HepG2 (cell line): ENCODE data around the gene CCL17. TPM values are rescaled to one million over a fixed set of nuclear protein-coding genes. Genes with fewer than 3 reads are reported as not detected.

Source experiments
- ATM ChIP-seq: fragments of 450-650 bp; IDR thresholded peaks from 2 replicates; pipeline ENCODE4 v1.7.1; 2017; ENCODE audit warnings: mild to moderate bottlenecking, borderline replicate concordance
- BCL6 ChIP-seq: IDR thresholded peaks from 2 replicates; pipeline ENCODE4 v1.6.1; 2016; ENCODE audit warnings: missing genetic modification reagents, missing compliant biosample characterization
- HMGA1 ChIP-seq: sonication (generic); formaldehyde crosslinking; conservative IDR thresholded peaks from 2 replicates; pipeline ENCODE4 v1.4.0; 2020; ENCODE audit warnings: missing genetic modification reagents
- JDP2 ChIP-seq: sonication (generic); formaldehyde crosslinking; IDR thresholded peaks from 2 replicates; pipeline ENCODE4 v1.8.1; 2022; ENCODE audit warnings: missing genetic modification reagents, borderline replicate concordance
- MEIS1 ChIP-seq: sonication (generic); formaldehyde crosslinking; IDR thresholded peaks from 2 replicates; pipeline ENCODE4 v1.9.0; 2021; ENCODE audit warnings: mild to moderate bottlenecking, missing genetic modification reagents, moderate library complexity, borderline replicate concordance
- MTA3 ChIP-seq: sonication (generic); formaldehyde crosslinking; IDR thresholded peaks from 2 replicates; pipeline ENCODE4 v1.4.0; 2020; ENCODE audit warnings: missing genetic modification reagents
- NFKBIZ ChIP-seq: IDR thresholded peaks from 2 replicates; pipeline ENCODE4 v1.6.1; 2018; ENCODE audit warnings: missing genetic modification reagents, missing compliant biosample characterization
- REL ChIP-seq: sonication (generic); formaldehyde crosslinking; conservative IDR thresholded peaks from 2 replicates; pipeline ENCODE4 v1.8.0; 2022; ENCODE audit warnings: mild to moderate bottlenecking, missing genetic modification reagents, moderate library complexity
- ZBTB1 ChIP-seq: sonication (generic); formaldehyde crosslinking; IDR thresholded peaks from 2 replicates; pipeline ENCODE4 v1.4.0; 2020; ENCODE audit warnings: missing genetic modification reagents, borderline replicate concordance
- ZFP36L2 ChIP-seq: sonication (generic); formaldehyde crosslinking; IDR thresholded peaks from 2 replicates; pipeline ENCODE4 v1.4.0; 2020; ENCODE audit warnings: missing genetic modification reagents
- ZFYVE20 ChIP-seq: sonication (generic); formaldehyde crosslinking; IDR thresholded peaks from 2 replicates; pipeline ENCODE4 v1.8.0; 2023; ENCODE audit warnings: low read depth, mild to moderate bottlenecking, moderate library complexity, missing genetic modification reagents, borderline replicate concordance
- ZMAT3 ChIP-seq: sonication (generic); formaldehyde crosslinking; conservative IDR thresholded peaks from 2 replicates; pipeline ENCODE4 v1.7.0; 2021; ENCODE audit warnings: missing genetic modification reagents
- ZNF205 ChIP-seq: IDR thresholded peaks from 2 replicates; pipeline ENCODE4 v1.6.1; 2018; ENCODE audit warnings: missing biosample characterization, missing genetic modification reagents
- ZNF274 ChIP-seq: sonication (generic); formaldehyde crosslinking; IDR thresholded peaks from 2 replicates; pipeline ENCODE4 v1.5.1; 2020; ENCODE audit warnings: mild to moderate bottlenecking, missing genetic modification reagents
- ZNF652 ChIP-seq: IDR thresholded peaks from 2 replicates; pipeline ENCODE4 v1.6.1; 2016; ENCODE audit warnings: low read depth, borderline replicate concordance
- ZNF703 ChIP-seq: sonication (generic); formaldehyde crosslinking; IDR thresholded peaks from 2 replicates; pipeline ENCODE4 v1.5.1; 2020; ENCODE audit warnings: missing genetic modification reagents, mild to moderate bottlenecking, moderate library complexity, borderline replicate concordance
- ZNF773 ChIP-seq: sonication (generic); formaldehyde crosslinking; IDR thresholded peaks from 2 replicates; pipeline ENCODE4 v1.4.0; 2020; ENCODE audit warnings: missing genetic modification reagents, borderline replicate concordance
- ZNF83 ChIP-seq: sonication (generic); formaldehyde crosslinking; IDR thresholded peaks from 2 replicates; pipeline ENCODE4 v1.4.0; 2020; ENCODE audit warnings: missing genetic modification reagents, mild to moderate bottlenecking, borderline replicate concordance
- polyA plus RNA-seq, 8 experiments: library from polyadenylated mRNA; depleted of rRNA in 3 of 8; stranded (reverse) in 7 of 8; unstranded in 1 of 8; fragments of >200 nt; fragmentation: Illumina TruSeq in 4 of 8; extraction: Trizol in 4 of 8; gene quantifications; 2 replicates each; pipeline versions ENCODE4 v1.2.1 to v1.2.3, GENCODE V29; 2011 to 2016; ENCODE audit warnings: low read depth in 4 of 8, missing spikeins in 1 of 8, mixed read lengths in 1 of 8; ENCODE audit not compliant: insufficient read depth in 1 of 8
- total RNA-seq, 5 experiments: library from RNA; depleted of rRNA; stranded (reverse); fragments of >200 nt; fragmentation: Illumina TruSeq; extraction: Trizol; gene quantifications; 2 replicates each; pipeline ENCODE4 v1.2.3, GENCODE V29; 2016; ENCODE audit warnings: low read depth in 1 of 5
- TF ChIP-seq, protein P1 (sequence below): sonication (generic); formaldehyde crosslinking; IDR thresholded peaks from 2 replicates; pipeline ENCODE4 v1.4.0; 2020; ENCODE audit warnings: low read depth, mild to moderate bottlenecking, missing genetic modification reagents
- TF ChIP-seq, protein P2 (sequence below): sonication (generic); formaldehyde crosslinking; IDR thresholded peaks from 2 replicates; pipeline ENCODE4 v1.8.0; 2022; ENCODE audit warnings: mild to moderate bottlenecking, missing genetic modification reagents, moderate library complexity
- TF ChIP-seq, protein P3 (sequence below): sonication (generic); formaldehyde crosslinking; IDR thresholded peaks from 2 replicates; pipeline ENCODE4 v1.4.0; 2020; ENCODE audit warnings: missing genetic modification reagents; ENCODE audit errors: not compliant biosample characterization
- TF ChIP-seq, protein P4 (sequence below): IDR thresholded peaks from 2 replicates; pipeline ENCODE4 v1.6.1; 2016; ENCODE audit warnings: low read depth
- TF ChIP-seq, protein P5 (sequence below): sonication (generic); formaldehyde crosslinking; IDR thresholded peaks from 2 replicates; pipeline ENCODE4 v1.4.0; 2020; ENCODE audit warnings: missing genetic modification reagents, borderline replicate concordance
- TF ChIP-seq, protein P6 (sequence below): IDR thresholded peaks from 2 replicates; pipeline ENCODE4 v1.6.1; 2016; ENCODE audit warnings: mild to moderate bottlenecking, missing biosample characterization, missing genetic modification reagents

CCL17 gene
- total and polyA plus RNA-seq, 2 of the 13 experiments (the other 11 are each of a cell fraction or from before 2014, with no cell fraction given) = not detected

DNA sequence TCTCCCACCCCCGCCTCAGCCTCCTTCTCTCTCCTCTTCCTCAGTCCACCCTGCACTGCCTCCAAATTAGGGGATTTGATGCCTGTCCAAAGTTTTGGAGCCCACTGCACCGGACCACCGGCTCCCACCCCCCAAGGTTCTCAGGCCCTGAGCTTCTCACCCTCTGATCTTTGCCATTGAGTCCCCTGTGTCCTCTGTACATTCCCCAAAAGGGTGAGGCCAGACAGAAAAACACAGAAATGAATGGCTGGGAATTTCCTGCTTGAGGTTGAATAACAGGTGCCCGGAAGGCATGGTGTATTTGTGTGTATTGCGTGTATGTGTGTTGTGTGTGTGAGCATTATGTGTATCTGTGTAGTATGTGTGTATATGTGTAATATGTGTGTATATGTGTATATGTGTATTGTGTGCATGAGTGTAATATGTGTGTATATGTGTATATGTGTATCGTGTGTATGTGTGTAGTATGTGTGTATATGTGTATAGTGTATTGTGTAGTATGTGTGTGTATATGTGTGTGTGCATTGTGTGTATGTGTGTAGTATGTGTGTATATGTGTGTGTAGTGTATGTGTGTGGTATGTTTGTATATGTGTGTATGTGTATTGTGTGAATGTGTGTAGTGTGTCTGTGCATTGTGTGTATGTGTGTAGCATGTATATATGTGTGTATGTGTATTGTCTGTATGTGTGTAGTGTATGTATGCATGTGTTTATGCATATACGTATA lies 16.0 kb upstream of the CCL17 start (continued):
- TF ChIP-seq, protein P1, sequence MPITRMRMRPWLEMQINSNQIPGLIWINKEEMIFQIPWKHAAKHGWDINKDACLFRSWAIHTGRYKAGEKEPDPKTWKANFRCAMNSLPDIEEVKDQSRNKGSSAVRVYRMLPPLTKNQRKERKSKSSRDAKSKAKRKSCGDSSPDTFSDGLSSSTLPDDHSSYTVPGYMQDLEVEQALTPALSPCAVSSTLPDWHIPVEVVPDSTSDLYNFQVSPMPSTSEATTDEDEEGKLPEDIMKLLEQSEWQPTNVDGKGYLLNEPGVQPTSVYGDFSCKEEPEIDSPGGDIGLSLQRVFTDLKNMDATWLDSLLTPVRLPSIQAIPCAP = no peak
- TF ChIP-seq ZNF205 (CRISPR knock-in tag) (no peak), ZBTB1 (CRISPR knock-in tag) (no peak), NFKBIZ (no peak), ZNF652 (no peak), ZFP36L2 (CRISPR knock-in tag) (no peak), ZNF274 (CRISPR knock-in tag) (no peak), ATM (peak; percentile 13; the same call in 1 of the 2 replicates), ZNF703 (no peak), REL (no peak), MTA3 (CRISPR knock-in tag) (no peak), MEIS1 (no peak), ZNF773 (CRISPR knock-in tag) (no peak), JDP2 (CRISPR knock-in tag) (no peak), HMGA1 (CRISPR knock-in tag) (no peak), ZFYVE20 (no peak), ZNF83 (CRISPR knock-in tag) (no peak), ZMAT3 (no peak), BCL6 (no peak)
- TF ChIP-seq, protein P2, sequence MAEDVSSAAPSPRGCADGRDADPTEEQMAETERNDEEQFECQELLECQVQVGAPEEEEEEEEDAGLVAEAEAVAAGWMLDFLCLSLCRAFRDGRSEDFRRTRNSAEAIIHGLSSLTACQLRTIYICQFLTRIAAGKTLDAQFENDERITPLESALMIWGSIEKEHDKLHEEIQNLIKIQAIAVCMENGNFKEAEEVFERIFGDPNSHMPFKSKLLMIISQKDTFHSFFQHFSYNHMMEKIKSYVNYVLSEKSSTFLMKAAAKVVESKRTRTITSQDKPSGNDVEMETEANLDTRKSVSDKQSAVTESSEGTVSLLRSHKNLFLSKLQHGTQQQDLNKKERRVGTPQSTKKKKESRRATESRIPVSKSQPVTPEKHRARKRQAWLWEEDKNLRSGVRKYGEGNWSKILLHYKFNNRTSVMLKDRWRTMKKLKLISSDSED (CRISPR knock-in tag) = no peak
- TF ChIP-seq, protein P3, sequence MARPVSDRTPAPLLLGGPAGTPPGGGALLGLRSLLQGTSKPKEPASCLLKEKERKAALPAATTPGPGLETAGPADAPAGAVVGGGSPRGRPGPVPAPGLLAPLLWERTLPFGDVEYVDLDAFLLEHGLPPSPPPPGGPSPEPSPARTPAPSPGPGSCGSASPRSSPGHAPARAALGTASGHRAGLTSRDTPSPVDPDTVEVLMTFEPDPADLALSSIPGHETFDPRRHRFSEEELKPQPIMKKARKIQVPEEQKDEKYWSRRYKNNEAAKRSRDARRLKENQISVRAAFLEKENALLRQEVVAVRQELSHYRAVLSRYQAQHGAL (CRISPR knock-in tag) = no peak
- TF ChIP-seq, protein P4, sequence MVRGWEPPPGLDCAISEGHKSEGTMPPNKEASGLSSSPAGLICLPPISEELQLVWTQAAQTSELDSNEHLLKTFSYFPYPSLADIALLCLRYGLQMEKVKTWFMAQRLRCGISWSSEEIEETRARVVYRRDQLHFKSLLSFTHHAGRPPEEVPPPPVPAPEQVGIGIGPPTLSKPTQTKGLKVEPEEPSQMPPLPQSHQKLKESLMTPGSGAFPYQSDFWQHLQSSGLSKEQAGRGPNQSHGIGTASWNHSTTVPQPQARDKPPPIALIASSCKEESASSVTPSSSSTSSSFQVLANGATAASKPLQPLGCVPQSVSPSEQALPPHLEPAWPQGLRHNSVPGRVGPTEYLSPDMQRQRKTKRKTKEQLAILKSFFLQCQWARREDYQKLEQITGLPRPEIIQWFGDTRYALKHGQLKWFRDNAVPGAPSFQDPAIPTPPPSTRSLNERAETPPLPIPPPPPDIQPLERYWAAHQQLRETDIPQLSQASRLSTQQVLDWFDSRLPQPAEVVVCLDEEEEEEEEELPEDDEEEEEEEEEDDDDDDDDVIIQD (CRISPR knock-in tag) = no peak
- TF ChIP-seq, protein P5, sequence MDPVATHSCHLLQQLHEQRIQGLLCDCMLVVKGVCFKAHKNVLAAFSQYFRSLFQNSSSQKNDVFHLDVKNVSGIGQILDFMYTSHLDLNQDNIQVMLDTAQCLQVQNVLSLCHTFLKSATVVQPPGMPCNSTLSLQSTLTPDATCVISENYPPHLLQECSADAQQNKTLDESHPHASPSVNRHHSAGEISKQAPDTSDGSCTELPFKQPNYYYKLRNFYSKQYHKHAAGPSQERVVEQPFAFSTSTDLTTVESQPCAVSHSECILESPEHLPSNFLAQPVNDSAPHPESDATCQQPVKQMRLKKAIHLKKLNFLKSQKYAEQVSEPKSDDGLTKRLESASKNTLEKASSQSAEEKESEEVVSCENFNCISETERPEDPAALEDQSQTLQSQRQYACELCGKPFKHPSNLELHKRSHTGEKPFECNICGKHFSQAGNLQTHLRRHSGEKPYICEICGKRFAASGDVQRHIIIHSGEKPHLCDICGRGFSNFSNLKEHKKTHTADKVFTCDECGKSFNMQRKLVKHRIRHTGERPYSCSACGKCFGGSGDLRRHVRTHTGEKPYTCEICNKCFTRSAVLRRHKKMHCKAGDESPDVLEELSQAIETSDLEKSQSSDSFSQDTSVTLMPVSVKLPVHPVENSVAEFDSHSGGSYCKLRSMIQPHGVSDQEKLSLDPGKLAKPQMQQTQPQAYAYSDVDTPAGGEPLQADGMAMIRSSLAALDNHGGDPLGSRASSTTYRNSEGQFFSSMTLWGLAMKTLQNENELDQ = no peak
- TF ChIP-seq, protein P6, sequence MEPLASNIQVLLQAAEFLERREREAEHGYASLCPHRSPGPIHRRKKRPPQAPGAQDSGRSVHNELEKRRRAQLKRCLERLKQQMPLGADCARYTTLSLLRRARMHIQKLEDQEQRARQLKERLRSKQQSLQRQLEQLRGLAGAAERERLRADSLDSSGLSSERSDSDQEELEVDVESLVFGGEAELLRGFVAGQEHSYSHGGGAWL (CRISPR knock-in tag) = no peak
